Heart right ventricle (tissue), 16 donors: Measurements from ENCODE around the gene TBC1D2B. TPM values are rescaled to one million over a fixed set of nuclear protein-coding genes. Genes with fewer than 3 reads are reported as not detected.

Experiments used
- ATAC-seq, 8 donors: fragments of 200-7000 bp; cut with Tn5 transposase; one replicate each; pipeline ENCODE4 v1.9.1; 2020; ENCODE audit warnings: mild to moderate bottlenecking in 8 of 8, moderate library complexity in 8 of 8, moderate number of reproducible peaks in 1 of 8
- DNase-seq, 2 donors: peaks; one replicate each; pipeline ENCODE4 v3.0.0-alpha.2; 2020
- H3K27ac ChIP-seq, 10 donors: fragments of 200-600 bp; sonication (generic) in 2 of 10; one replicate each; pipeline versions ENCODE4 v1.5.0 to v1.8.0; 2020 to 2022; ENCODE audit warnings: mild to moderate bottlenecking in 3 of 10
- H3K27me3 ChIP-seq, 7 donors: fragments of 200-600 bp; one replicate each; pipeline ENCODE4 v1.8.0; 2021 to 2022; ENCODE audit warnings: mild to moderate bottlenecking in 2 of 7
- H3K36me3 ChIP-seq, 9 donors: fragments of 200-600 bp; sonication (generic) in 1 of 9; one replicate each; pipeline versions ENCODE4 v1.5.0 to v1.8.0; 2020 to 2022; ENCODE audit warnings: mild to moderate bottlenecking in 2 of 9
- H3K4me1 ChIP-seq, 9 donors: fragments of 200-600 bp; sonication (generic) in 1 of 9; one replicate each; pipeline versions ENCODE4 v1.5.0 to v1.8.0; 2020 to 2022; ENCODE audit warnings: mild to moderate bottlenecking in 4 of 9
- H3K4me3 ChIP-seq, 10 donors: fragments of 200-600 bp; sonication (generic) in 2 of 10; one replicate each; pipeline versions ENCODE4 v1.5.0 to v1.8.0; 2020 to 2022; ENCODE audit warnings: mild to moderate bottlenecking in 7 of 10, moderate library complexity in 2 of 10
- H3K9me3 ChIP-seq, 11 donors: fragments of 200-600 bp in 10 of 11; sonication (generic) in 2 of 11; one replicate each; pipeline versions ENCODE4 v1.5.0 to v1.8.0; 2013 to 2022; ENCODE audit warnings: mild to moderate bottlenecking in 2 of 11, control low read depth in 1 of 11, moderate library complexity in 1 of 11
- CTCF ChIP-seq, 9 donors: fragments of 200-600 bp; sonication (generic) in 2 of 9; IDR thresholded peaks; one replicate each; pipeline versions ENCODE4 v1.5.0 to v1.8.0; 2021 to 2022; ENCODE audit warnings: antibody characterized with exemption in 9 of 9, mild to moderate bottlenecking in 5 of 9, moderate library complexity in 1 of 9
- WGBS, 2 donors: extraction: QIAGEN DNeasy Blood & Tissue Kit; methylation state at CpG; one replicate each; pipeline ENCODE4 v1.1.7; 2013; ENCODE audit warnings: inconsistent platforms in 1 of 2; 5-methylcytosine and 5-hydroxymethylcytosine counted together
- intact Hi-C, 10 donors: fragments of 100-400 bp; cut with DNase I; formaldehyde crosslinking; loops; one replicate each; pipeline versions ENCODE4 v1.11.1 to v1.14.2; 2022
- polyA plus RNA-seq, 2 donors: library from polyadenylated mRNA; stranded (reverse); fragments of 200-250 nt; gene quantifications; one replicate each; pipeline ENCODE4 v1.2.3, GENCODE V29; 2013
- total RNA-seq, 10 donors: library from RNA; stranded (reverse); fragmentation: NEBNext Ultra II Directional in 3 of 10; extraction: Animal tissue kit (Norgen Biotek cat#: 25700) in 3 of 10; gene quantifications; one replicate each; pipeline versions ENCODE4 v1.2.1 to v1.2.4, GENCODE V29; 2021 to 2023
- donor health status: Arrhythmogenic right ventricular cardiomyopathy.
- donor health status: ischemic (EF 13 %, LVEDD 7.1; RV severe dilation, severe dysfunction).
- donor health status: healthy with polysubstance abuse.
- donor health status: DM: no; HTN: yes; CAD: no.
- donor health status: DM: no; HTN: no; CAD: no.
- donor health status: ischemic (EF 25% LVEDD 6.9; RV normal size, moderate dysfunction).
- donor health status: ischemic (EF 25% LVEDD 5.7; RV mildly dilated, moderate dysfunction).
- donor health status: healthy.
- donor health status: DM: yes; HTN: yes; CAD: no.
- donor health status: Ischemic cardiomyopathy.
- donor health status: ischemic (EF 35%, LVEDD 5.7; RV mildly dilated, moderate dysfunction).
- donor health status: nonischemic (EF 11% LVEDD 7.7; RV severe dilation, severe dysfunction).
- donor health status: DM: yes; HTN: yes; CAD: no.
- donor health status: PGD.
- donor health status: ischemic (EF 29% LVEDD 5.4; RV normal size, mild dysfunction).
- donor health status: nonischemic (EF 23%, LVEDD 6.1; RV moderate dilation, normal function).

Gene TBC1D2B
- total and polyA plus RNA-seq, 12 donors: 4.7 to 20.8 (median 9.6) TPM

- intact Hi-C loops: loop anchor here in 3 of 10 donors (5.0 to 10.0 kb wide), 3 partner anchors 36 to 89 kb away; partner anchors contain the start of genes SH2D7 (in 1 of the 3) and TBC1D2B (in 1 of the 3)
- H3K9me3 ChIP-seq: no peaks in the 10 kb centered on the region
- WGBS, 2 donors: 97 to 98% methylated on average over 7 of the region's 7 CpGs
- H3K36me3 ChIP-seq: peaks cover 0 to 98% (median 25%) of the 10 kb centered on the region in 9 donors
- DNase-seq (no peak), ATAC-seq (no peak)
- peaks cover 17 to 56% (median 45%) of the 10 kb centered on the region in 9 donors for H3K4me1 ChIP-seq
- H3K27me3 ChIP-seq: no peaks in the 10 kb centered on the region
- no peak overlapping the region for H3K27ac ChIP-seq
- H3K4me3 ChIP-seq: no peak overlapping the region
- no peak for TF ChIP-seq CTCF (IDR thresholded peaks at IDR 0.05)
Measured at GRCh38 chr15:78002996-78003395, 74.5 kb downstream of the TBC1D2B start.

- intact Hi-C loops: loop anchor here in 4 of 10 donors (2.0 to 10.0 kb wide), 5 partner anchors 34 to 107 kb away; partner anchors contain the start of genes SH2D7 (in 1 of the 4) and TBC1D2B (in 1 of the 4)
- DNase-seq (no peak), ATAC-seq (no peak)
- 94 to 96% methylated on average over 4 of the region's 4 CpGs for WGBS, 2 donors
- H3K27ac ChIP-seq: no peak overlapping the region
- H3K36me3 ChIP-seq: peaks cover 0 to 98% (median 27%) of the 10 kb centered on the region in 9 donors
- no peaks in the 10 kb centered on the region for H3K9me3 ChIP-seq
- H3K4me1 ChIP-seq: peaks cover 11 to 49% (median 35%) of the 10 kb centered on the region in 9 donors
- TF ChIP-seq CTCF (IDR thresholded peaks at IDR 0.05): no peak
- H3K27me3 ChIP-seq: no peaks in the 10 kb centered on the region
- no peak overlapping the region for H3K4me3 ChIP-seq
Measured at GRCh38 chr15:78001656-78002055, 75.9 kb downstream of the TBC1D2B start.

- Histone ChIP-seq H3K4me1 (peaks cover 11 to 47% (median 30%) of the 10 kb centered on the region in 9 donors), H3K9me3 (no peaks in the 10 kb centered on the region), H3K36me3 (peaks cover 0 to 96% (median 27%) of the 10 kb centered on the region in 9 donors), H3K27ac (no peak overlapping the region), H3K27me3 (no peaks in the 10 kb centered on the region), H3K4me3 (no peak overlapping the region)
- ATAC-seq (no peak), DNase-seq (no peak)
- WGBS, 2 donors: 91 to 94% methylated on average over 6 of the region's 6 CpGs
- intact Hi-C loops: loop anchor here in 4 of 10 donors (2.0 to 10.0 kb wide), 5 partner anchors 34 to 108 kb away; partner anchors contain the start of genes SH2D7 (in 1 of the 4) and TBC1D2B (in 1 of the 4)
- TF ChIP-seq CTCF (IDR thresholded peaks at IDR 0.05): no peak
Measured at GRCh38 chr15:78000927-78001249, 76.6 kb downstream of the TBC1D2B start.

GRCh38 chr15:78000091-78000926 lies 77.2 kb downstream of the TBC1D2B start:
- 57 to 65% methylated on average over 24 of the region's 24 CpGs for WGBS, 2 donors
- intact Hi-C loops: loop anchor here in 4 of 10 donors (2.0 to 10.0 kb wide), 5 partner anchors 33 to 108 kb away; partner anchors contain the start of genes SH2D7 (in 1 of the 4) and TBC1D2B (in 1 of the 4)
- Histone ChIP-seq H3K4me1 (peaks cover 9 to 45% (median 25%) of the 10 kb centered on the region in 9 donors), H3K9me3 (no peaks in the 10 kb centered on the region), H3K27ac (no peak overlapping the region), H3K4me3 (no peak overlapping the region), H3K27me3 (no peaks in the 10 kb centered on the region), H3K36me3 (peaks cover 0 to 90% (median 27%) of the 10 kb centered on the region in 9 donors)
- TF ChIP-seq CTCF (IDR thresholded peaks at IDR 0.05): peak in 8 of 9 donors; percentile 37 to 62 (median 54)
- ATAC-seq (peak; percentile 43 to 77 (median 60)), DNase-seq (peak; percentile 57 to 74)
